Spleen (tissue), 11 donors: Measurements from ENCODE around the gene GPR6. TPM values are rescaled to one million over a fixed set of nuclear protein-coding genes. Genes with fewer than 3 reads are reported as not detected.

ENCODE experiments used
- DNase-seq: peaks from one replicate; pipeline ENCODE4 v3.0.0-alpha.2; 2020
- H3K27ac ChIP-seq, 8 donors: fragments of 200-600 bp; sonication (generic) in 7 of 8; 1 replicate in 4 of 8; 2 replicates in 4 of 8; pipeline versions ENCODE4 v1.5.0 to v1.8.0; 2016 to 2021; ENCODE audit warnings: inconsistent platforms in 4 of 8, mild to moderate bottlenecking in 4 of 8, moderate library complexity in 1 of 8
- H3K27me3 ChIP-seq, 7 donors: fragments of 200-600 bp; sonication (generic) in 6 of 7; replicated peaks in 1 of 7; 1 replicate in 4 of 7; 2 replicates in 3 of 7; pipeline versions ENCODE4 v1.5.0 to v1.8.0; 2016 to 2021; ENCODE audit warnings: inconsistent platforms in 3 of 7, mild to moderate bottlenecking in 1 of 7
- H3K36me3 ChIP-seq, 6 donors: fragments of 200-600 bp; sonication (generic) in 5 of 6; 1 replicate in 4 of 6; 2 replicates in 2 of 6; pipeline versions ENCODE4 v1.5.0 to v1.8.0; 2016 to 2021; ENCODE audit warnings: inconsistent platforms in 2 of 6
- H3K4me1 ChIP-seq, 6 donors: fragments of 200-600 bp; sonication (generic) in 5 of 6; 1 replicate in 3 of 6; 2 replicates in 3 of 6; pipeline versions ENCODE4 v1.5.0 to v1.8.0; 2016 to 2021; ENCODE audit warnings: inconsistent platforms in 3 of 6
- H3K4me3 ChIP-seq, 8 donors: fragments of 200-600 bp; sonication (generic) in 7 of 8; 1 replicate in 4 of 8; 2 replicates in 4 of 8; pipeline versions ENCODE4 v1.5.0 to v1.8.0; 2016 to 2021; ENCODE audit warnings: inconsistent platforms in 4 of 8, mild to moderate bottlenecking in 4 of 8, moderate library complexity in 2 of 8
- H3K9me3 ChIP-seq, 8 donors: fragments of 200-600 bp; sonication (generic) in 7 of 8; 1 replicate in 4 of 8; 2 replicates in 4 of 8; pipeline versions ENCODE4 v1.5.0 to v1.8.0; 2016 to 2021; ENCODE audit warnings: inconsistent platforms in 4 of 8
- POLR2A ChIP-seq, 3 donors: fragments of 450-650 bp; IDR thresholded peaks; one replicate each; pipeline ENCODE4 v1.5.1; 2017; ENCODE audit warnings: antibody characterized with exemption in 3 of 3, mild to moderate bottlenecking in 1 of 3
- POLR2AphosphoS5 ChIP-seq, 3 donors: sonication (generic); formaldehyde crosslinking; IDR thresholded peaks; one replicate each; pipeline ENCODE4 v1.5.1; 2017; ENCODE audit warnings: antibody characterized with exemption in 3 of 3
- WGBS, 5 donors: extraction: QIAGEN DNeasy Blood & Tissue Kit in 3 of 5; methylation state at CpG; one replicate each; pipeline versions ENCODE4 v1.1.5 to v1.1.7; 2013 to 2018; 5-methylcytosine and 5-hydroxymethylcytosine counted together
- intact Hi-C: fragments of 100-400 bp; cut with DNase I; formaldehyde crosslinking; loops from one replicate; pipeline ENCODE4 v1.15.0; 2023; ENCODE audit warnings: low total_unique reads
- polyA plus RNA-seq, 3 donors: library from polyadenylated mRNA; stranded (reverse); fragments of 200-250 nt; gene quantifications; one replicate each; pipeline ENCODE4 v1.2.1, GENCODE V29; 2013
- total RNA-seq, 7 donors: library from RNA; depleted of rRNA in 3 of 7; stranded (reverse); fragments of >200 nt in 3 of 7; fragmentation: NEBNext Ultra II Directional in 4 of 7; extraction: Animal tissue kit (Norgen Biotek cat#: 25700) in 4 of 7; gene quantifications; one replicate each; pipeline versions ENCODE4 v1.1.0 to v1.2.1, GENCODE V29; 2016 to 2021
- TF ChIP-seq, protein P1 (sequence below), 11 experiments: fragments of 200-600 bp in 7 of 11; fragments of 450-650 bp in 4 of 11; sonication (generic) in 4 of 11; IDR thresholded peaks in 8 of 11; conservative IDR thresholded peaks in 3 of 11; 1 replicate in 7 of 11; 2 replicates in 4 of 11; pipeline versions ENCODE4 v1.4.0 to v1.8.0; 2016 to 2021; ENCODE audit warnings: antibody characterized with exemption in 11 of 11, inconsistent platforms in 4 of 11, mild to moderate bottlenecking in 1 of 11
- donor health status: healthy with polysubstance abuse.
- donor health status: DM: no; HTN: no; CAD: no; lungs with moderate emphysema.
- donor health status: DM: no; HTN: no; CAD: no.
- donor health status: Bipolar disorder and iron deficiency.
- donor health status: healthy.
- donor health status: DM: no; HTN: no; CAD: no.
- donor health status: DM: yes; HTN: yes; CAD: no.

Gene GPR6
- total and polyA plus RNA-seq, 10 donors: not detected

DNA sequence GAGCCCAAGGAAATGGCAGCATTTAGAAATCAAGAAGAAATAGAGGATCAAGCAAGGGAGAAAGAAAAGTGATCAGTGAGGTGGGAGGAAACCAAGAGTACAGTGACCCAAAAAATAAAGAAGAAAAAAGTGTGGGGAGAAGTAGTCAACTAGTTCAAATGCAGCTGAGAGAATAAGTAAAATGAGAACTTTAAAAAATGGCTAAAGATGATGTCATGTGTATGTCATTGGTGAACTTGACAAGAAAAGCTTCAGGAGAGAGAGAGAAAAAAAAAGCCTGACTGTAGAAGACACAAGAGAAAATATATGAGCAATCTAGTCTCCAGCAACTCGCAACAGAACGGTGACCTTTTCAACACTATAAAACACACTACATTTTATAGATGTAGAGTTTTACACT, 6.3 kb downstream of the GPR6 start:
- 95 to 97% (median 95%) methylated on average over 2 of the region's 2 CpGs for WGBS, 5 donors
- Histone ChIP-seq H3K9me3 (peaks cover 0 to 3% (median 0%) of the 10 kb centered on the region in 8 donors), H3K4me1 (no peaks in the 10 kb centered on the region), H3K4me3 (no peak overlapping the region), H3K27ac (no peak overlapping the region), H3K36me3 (no peaks in the 10 kb centered on the region), H3K27me3 (peaks cover 0 to 40% (median 8%) of the 10 kb centered on the region in 7 donors)
- DNase-seq: no peak
- TF ChIP-seq POLR2A (IDR thresholded peaks at IDR 0.05) (no peak), POLR2AphosphoS5 (IDR thresholded peaks at IDR 0.05) (no peak)
- TF ChIP-seq, protein P1, sequence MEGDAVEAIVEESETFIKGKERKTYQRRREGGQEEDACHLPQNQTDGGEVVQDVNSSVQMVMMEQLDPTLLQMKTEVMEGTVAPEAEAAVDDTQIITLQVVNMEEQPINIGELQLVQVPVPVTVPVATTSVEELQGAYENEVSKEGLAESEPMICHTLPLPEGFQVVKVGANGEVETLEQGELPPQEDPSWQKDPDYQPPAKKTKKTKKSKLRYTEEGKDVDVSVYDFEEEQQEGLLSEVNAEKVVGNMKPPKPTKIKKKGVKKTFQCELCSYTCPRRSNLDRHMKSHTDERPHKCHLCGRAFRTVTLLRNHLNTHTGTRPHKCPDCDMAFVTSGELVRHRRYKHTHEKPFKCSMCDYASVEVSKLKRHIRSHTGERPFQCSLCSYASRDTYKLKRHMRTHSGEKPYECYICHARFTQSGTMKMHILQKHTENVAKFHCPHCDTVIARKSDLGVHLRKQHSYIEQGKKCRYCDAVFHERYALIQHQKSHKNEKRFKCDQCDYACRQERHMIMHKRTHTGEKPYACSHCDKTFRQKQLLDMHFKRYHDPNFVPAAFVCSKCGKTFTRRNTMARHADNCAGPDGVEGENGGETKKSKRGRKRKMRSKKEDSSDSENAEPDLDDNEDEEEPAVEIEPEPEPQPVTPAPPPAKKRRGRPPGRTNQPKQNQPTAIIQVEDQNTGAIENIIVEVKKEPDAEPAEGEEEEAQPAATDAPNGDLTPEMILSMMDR (IDR thresholded peaks at IDR 0.05 in 8 of 11, conservative IDR thresholded peaks at IDR 0.05 in 3 of 11): no peak
- intact Hi-C loops: no loop called here

DNA sequence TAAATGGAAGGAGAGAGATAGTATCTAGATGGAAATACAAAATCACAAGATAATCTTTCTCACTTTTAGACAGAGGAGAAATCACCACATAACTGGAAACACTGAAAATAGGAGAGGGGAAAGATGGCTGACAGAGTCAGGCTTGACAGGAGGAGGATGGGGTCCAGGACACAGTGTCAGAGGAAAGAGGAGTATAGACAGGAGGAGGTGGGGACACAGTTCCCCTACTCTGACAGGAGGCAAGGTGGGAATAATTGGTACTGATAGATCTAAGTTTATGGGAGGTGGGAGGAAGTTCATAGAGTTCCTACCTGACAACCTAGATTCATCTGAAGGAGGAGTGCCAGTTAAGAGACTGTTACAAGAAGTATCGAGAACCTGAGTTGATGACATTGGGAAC, 9.1 kb downstream of the GPR6 start:
- WGBS, 5 donors: 80 to 100% (median 88%) methylated on average over 1 of the region's 1 CpG
- Histone ChIP-seq H3K9me3 (no peaks in the 10 kb centered on the region), H3K27ac (no peak overlapping the region), H3K27me3 (peaks cover 0 to 13% (median 0%) of the 10 kb centered on the region in 7 donors), H3K4me1 (no peaks in the 10 kb centered on the region), H3K36me3 (no peaks in the 10 kb centered on the region), H3K4me3 (no peak overlapping the region)
- intact Hi-C loops: no loop called here
- no peak for DNase-seq
- TF ChIP-seq POLR2AphosphoS5 (IDR thresholded peaks at IDR 0.05): no peak
- TF ChIP-seq, protein P1 (IDR thresholded peaks at IDR 0.05 in 8 of 11, conservative IDR thresholded peaks at IDR 0.05 in 3 of 11): no peak
- no peak for TF ChIP-seq POLR2A (IDR thresholded peaks at IDR 0.05)

DNA sequence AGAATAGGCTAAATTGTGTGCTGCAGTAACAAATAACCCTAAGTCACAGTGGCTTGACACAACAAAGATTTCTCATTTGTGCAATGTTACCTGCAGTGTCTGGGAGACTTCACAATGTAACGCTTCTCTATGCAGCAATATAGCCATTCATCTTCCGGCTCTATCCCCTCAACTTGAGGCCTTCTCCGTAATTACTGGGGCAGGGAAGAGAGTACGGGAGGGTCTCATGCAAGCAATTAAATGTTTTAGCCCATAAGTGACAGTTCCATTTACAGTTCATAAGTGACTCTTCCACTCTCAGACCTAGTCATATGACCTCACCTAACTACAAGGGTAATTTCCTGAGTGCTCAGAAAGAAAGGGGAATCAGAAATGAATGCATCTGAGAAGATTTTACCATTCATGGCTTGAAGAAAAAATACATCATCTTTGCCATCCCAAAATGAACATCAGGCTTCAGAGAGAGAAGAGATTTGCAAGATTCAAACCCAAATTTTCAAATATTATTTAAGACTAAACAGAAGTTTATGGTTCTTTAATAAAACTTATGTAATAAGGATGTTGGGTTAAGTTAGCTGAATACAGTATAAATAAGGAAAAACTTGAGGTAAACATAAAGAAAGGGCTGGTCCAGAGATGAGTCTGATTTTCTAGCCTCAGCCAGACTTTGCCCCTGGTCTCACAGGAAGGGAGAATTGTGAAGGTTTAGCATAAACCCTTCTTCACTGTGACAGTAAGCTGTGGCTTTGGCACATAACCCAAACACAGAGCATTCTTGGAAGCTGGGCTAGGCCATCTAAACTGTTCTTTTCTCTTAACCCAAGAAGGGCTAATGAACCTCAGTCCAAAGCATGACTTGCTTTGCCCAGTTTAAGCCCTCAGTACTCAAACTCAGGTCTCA, 13.3 kb downstream of the GPR6 start:
- H3K9me3 ChIP-seq: peaks cover 0 to 3% (median 0%) of the 10 kb centered on the region in 8 donors
- no peak for DNase-seq

More for the DNA sequence above, 13.3 kb downstream of the GPR6 start:
- intact Hi-C loops: no loop called here
- Histone ChIP-seq H3K4me3 (no peak overlapping the region), H3K27ac (no peak overlapping the region), H3K27me3 (peaks cover 0 to under 1% (median 0%) of the 10 kb centered on the region in 7 donors), H3K36me3 (no peaks in the 10 kb centered on the region), H3K4me1 (no peaks in the 10 kb centered on the region)
- TF ChIP-seq POLR2AphosphoS5 (IDR thresholded peaks at IDR 0.05): no peak
- TF ChIP-seq POLR2A (IDR thresholded peaks at IDR 0.05): no peak
- TF ChIP-seq, protein P1 (IDR thresholded peaks at IDR 0.05 in 8 of 11, conservative IDR thresholded peaks at IDR 0.05 in 3 of 11): no peak
- 80 to 93% (median 88%) methylated on average over 4 of the region's 4 CpGs for WGBS, 5 donors
